ENCODE data around the gene SORBS1.
A peak's percentile ranks its signal among the peaks of the same experiment; 100 is the strongest.

SORBS1 gene

DNA sequence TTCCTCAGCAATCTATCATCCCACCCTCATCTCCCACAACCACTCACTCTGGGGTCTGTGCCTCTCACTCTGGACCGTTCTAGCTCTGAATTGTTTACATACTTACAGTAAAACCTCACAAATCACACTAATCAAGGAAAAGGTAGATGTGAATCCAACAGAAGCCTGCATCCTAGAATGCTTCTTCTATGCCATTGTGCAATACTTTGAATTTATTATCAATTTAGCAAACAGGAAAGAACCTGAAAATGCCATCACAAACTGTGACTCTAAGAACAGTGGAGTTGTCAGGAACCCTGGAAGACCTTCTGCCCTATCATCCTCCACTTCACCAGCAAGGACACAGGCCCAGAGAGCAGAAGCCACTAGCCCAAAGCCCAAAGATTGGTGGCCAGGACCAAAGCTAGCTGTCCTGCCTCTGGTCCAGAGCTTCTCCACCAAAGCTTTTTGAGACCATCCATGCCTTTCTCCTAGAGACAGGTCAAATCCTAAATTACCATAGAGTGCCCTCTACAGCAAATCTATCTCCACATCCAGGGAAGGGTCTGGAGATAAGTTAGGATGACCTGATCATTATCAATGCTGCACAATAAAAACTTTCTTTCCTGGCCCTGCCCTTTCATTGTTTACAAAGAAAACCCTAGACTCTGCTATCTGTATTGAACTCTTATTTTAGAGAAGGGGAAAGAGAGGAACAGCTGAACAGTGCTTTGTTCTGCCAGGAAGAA, 2.4 kb downstream of the SORBS1 start:
- H3K9ac ChIP-seq (ENCODE audit: low read depth in 1 of 2, low read length in 2 of 2): no peak overlapping the region
- H3K4me3 ChIP-seq (ENCODE audit: low read depth in 1 of 2, low read length in 2 of 2): peak overlapping the region in 1 of 2 donors; percentile 39
- no peaks in the 10 kb centered on the region for H3K36me3 ChIP-seq (ENCODE audit: control insufficient read depth in 1 of 2, insufficient read depth in 2 of 2, low read length in 2 of 2)

DNA sequence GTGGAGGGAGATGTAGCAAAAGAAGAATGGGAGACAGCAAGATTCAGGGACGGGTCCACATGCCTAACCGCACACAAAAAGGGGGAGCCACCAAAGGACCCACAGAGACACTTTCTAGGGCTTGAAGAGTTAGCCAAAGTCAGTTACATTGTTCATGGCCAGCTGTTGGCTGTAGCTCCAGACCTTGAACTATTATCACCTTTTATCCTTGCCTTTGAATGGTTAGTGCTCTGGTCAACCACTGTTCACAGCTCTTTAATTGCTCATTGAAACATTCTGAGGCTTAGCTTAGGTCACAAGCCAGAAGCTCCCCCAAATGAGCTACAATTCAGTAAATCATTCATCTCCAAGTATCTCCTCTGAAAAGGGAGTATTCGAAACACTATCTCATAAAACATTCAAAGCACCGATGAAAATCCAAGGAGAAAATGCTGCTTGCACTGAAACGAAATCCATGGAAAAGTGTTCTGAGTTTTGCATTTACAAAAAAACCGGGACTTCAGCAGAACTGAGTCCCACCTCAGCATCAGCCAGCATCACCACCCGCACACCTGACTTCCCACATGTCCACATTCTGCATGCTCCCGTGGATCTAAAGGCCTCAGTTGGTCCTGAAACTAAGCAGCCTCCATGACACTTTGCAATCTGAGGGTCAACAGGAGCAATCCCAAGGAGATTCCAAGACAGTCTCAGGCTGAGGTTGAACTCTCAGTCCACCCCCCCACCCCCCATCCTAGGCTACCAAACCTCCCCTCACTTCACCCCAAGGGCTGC, 4.0 kb downstream of the SORBS1 start:
- no peak overlapping the region for H3K4me3 ChIP-seq (ENCODE audit: low read depth in 1 of 2, low read length in 2 of 2)
- peaks cover 11% of the 10 kb centered on the region in 2 donors for H3K4me1 ChIP-seq (ENCODE audit: control insufficient read depth in 1 of 2, insufficient read depth in 2 of 2, low read length in 2 of 2)
- no peaks in the 10 kb centered on the region for H3K36me3 ChIP-seq (ENCODE audit: control insufficient read depth in 1 of 2, insufficient read depth in 2 of 2, low read length in 2 of 2)
- no peaks in the 10 kb centered on the region for H3K9me3 ChIP-seq (ENCODE audit: control insufficient read depth in 1 of 2, low read length in 2 of 2)
- no peak overlapping the region for H3K27ac ChIP-seq (ENCODE audit: low read depth, low read length)
- H3K9ac ChIP-seq (ENCODE audit: low read depth in 1 of 2, low read length in 2 of 2): no peak overlapping the region
- H3K27me3 ChIP-seq (ENCODE audit: control insufficient read depth in 1 of 2, insufficient read depth in 2 of 2, low read length in 2 of 2): no peaks in the 10 kb centered on the region

More for the DNA sequence above, 2.4 kb downstream of the SORBS1 start:
- Histone ChIP-seq H3K27ac (ENCODE audit: low read depth, low read length) (no peak overlapping the region), H3K4me1 (ENCODE audit: control insufficient read depth in 1 of 2, insufficient read depth in 2 of 2, low read length in 2 of 2) (peaks cover 13 to 15% of the 10 kb centered on the region in 2 donors), H3K9me3 (ENCODE audit: control insufficient read depth in 1 of 2, low read length in 2 of 2) (no peaks in the 10 kb centered on the region), H3K27me3 (ENCODE audit: control insufficient read depth in 1 of 2, insufficient read depth in 2 of 2, low read length in 2 of 2) (no peaks in the 10 kb centered on the region)

DNA sequence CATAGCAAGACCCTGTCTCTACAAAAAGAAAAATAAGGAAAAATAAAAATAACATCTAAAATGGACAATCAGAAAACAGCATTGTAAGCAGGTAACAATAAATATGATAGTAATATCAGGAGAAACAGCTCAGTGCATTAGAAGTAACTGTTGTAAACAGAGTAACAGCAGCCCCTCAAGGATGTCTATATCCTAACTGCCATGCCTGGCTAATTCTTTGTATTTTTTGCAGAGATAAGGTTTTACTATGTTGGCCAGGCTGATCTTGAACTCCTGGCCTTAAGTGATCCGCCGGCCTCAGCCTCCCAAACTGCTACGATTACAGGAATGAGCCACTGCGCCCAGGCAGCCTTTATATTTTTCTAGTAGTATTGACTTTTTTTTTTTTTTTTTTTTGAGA, 7.5 kb downstream of the SORBS1 start:
- peaks cover 0 to 7% of the 10 kb centered on the region in 2 donors for H3K4me1 ChIP-seq (ENCODE audit: control insufficient read depth in 1 of 2, insufficient read depth in 2 of 2, low read length in 2 of 2)

DNA sequence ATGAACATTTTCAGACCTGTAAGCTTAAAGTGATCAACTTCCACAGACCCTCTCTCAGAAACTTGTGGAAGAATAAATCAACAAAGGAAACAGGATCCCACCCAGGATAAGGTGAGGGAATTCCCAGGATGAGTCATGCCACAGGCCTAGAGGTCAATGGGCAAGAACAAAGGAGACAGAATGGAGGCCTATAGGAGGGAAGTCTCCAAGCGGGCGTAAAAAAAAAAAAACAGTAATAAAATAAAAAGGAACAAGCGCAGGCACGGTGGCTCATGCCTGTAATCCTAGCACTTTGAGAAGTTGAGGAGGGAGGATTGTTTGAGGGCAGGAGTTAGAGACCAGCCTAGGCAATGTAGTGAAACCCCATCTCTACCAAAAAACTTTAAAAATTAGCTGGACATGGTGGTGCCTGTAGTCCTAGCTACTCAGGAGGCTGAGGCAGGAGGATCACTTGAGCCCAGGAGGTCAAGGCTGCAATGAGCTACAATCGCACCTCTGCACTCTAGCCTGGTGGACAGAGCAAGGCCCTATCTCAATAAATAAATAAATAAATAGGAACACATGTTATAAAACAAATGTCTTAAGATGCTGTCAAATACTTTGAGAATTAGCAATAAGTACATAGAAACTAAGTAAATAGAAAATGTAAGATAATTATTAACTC, 8.4 kb downstream of the SORBS1 start:
- Histone ChIP-seq H3K9ac (ENCODE audit: low read depth in 1 of 2, low read length in 2 of 2) (no peak overlapping the region), H3K27ac (ENCODE audit: low read depth, low read length) (no peak overlapping the region), H3K4me3 (ENCODE audit: low read depth in 1 of 2, low read length in 2 of 2) (no peak overlapping the region), H3K9me3 (ENCODE audit: control insufficient read depth in 1 of 2, low read length in 2 of 2) (no peaks in the 10 kb centered on the region), H3K4me1 (ENCODE audit: control insufficient read depth in 1 of 2, insufficient read depth in 2 of 2, low read length in 2 of 2) (peaks cover 0 to 7% of the 10 kb centered on the region in 2 donors), H3K36me3 (ENCODE audit: control insufficient read depth in 1 of 2, insufficient read depth in 2 of 2, low read length in 2 of 2) (no peaks in the 10 kb centered on the region), H3K27me3 (ENCODE audit: control insufficient read depth in 1 of 2, insufficient read depth in 2 of 2, low read length in 2 of 2) (no peaks in the 10 kb centered on the region)

More for the DNA sequence above, 7.5 kb downstream of the SORBS1 start:
- no peak overlapping the region for H3K27ac ChIP-seq (ENCODE audit: low read depth, low read length)
- H3K9ac ChIP-seq (ENCODE audit: low read depth in 1 of 2, low read length in 2 of 2): no peak overlapping the region
- H3K36me3 ChIP-seq (ENCODE audit: control insufficient read depth in 1 of 2, insufficient read depth in 2 of 2, low read length in 2 of 2): no peaks in the 10 kb centered on the region
- no peak overlapping the region for H3K4me3 ChIP-seq (ENCODE audit: low read depth in 1 of 2, low read length in 2 of 2)
- no peaks in the 10 kb centered on the region for H3K27me3 ChIP-seq (ENCODE audit: control insufficient read depth in 1 of 2, insufficient read depth in 2 of 2, low read length in 2 of 2)
- no peaks in the 10 kb centered on the region for H3K9me3 ChIP-seq (ENCODE audit: control insufficient read depth in 1 of 2, low read length in 2 of 2)

DNA sequence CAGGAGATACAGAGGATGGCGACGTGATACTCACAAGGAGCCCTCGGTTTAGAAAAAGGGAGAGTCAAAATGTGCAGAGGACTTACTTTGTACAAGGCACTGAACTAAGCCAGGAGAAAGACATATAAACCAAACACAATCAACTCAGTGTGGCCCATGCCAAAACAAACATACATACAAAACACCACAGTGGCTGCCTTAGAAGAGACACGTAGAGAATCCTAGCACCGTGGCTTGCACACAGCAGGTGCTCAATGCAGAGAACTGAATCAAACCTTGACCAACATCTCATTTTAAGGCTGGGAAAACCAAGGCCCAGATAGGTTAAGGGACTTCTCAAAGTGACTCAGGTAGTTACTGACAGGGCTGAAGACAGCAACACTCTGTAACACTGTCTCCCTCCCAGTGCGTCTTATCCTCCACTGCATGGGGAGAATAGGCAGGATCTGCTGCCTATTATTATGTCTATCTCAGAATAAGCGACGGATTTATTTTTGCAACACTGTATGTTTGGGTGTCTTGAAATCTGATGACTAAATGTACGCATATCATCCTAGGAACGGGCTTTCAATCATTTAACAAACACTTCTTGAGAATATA, 11.0 kb downstream of the SORBS1 start:
- Histone ChIP-seq H3K27ac (ENCODE audit: low read depth, low read length) (no peak overlapping the region), H3K9ac (ENCODE audit: low read depth in 1 of 2, low read length in 2 of 2) (no peak overlapping the region), H3K4me1 (ENCODE audit: control insufficient read depth in 1 of 2, insufficient read depth in 2 of 2, low read length in 2 of 2) (peaks cover 0 to 7% of the 10 kb centered on the region in 2 donors), H3K4me3 (ENCODE audit: low read depth in 1 of 2, low read length in 2 of 2) (no peak overlapping the region), H3K9me3 (ENCODE audit: control insufficient read depth in 1 of 2, low read length in 2 of 2) (no peaks in the 10 kb centered on the region), H3K36me3 (ENCODE audit: control insufficient read depth in 1 of 2, insufficient read depth in 2 of 2, low read length in 2 of 2) (no peaks in the 10 kb centered on the region), H3K27me3 (ENCODE audit: control insufficient read depth in 1 of 2, insufficient read depth in 2 of 2, low read length in 2 of 2) (no peaks in the 10 kb centered on the region)

DNA sequence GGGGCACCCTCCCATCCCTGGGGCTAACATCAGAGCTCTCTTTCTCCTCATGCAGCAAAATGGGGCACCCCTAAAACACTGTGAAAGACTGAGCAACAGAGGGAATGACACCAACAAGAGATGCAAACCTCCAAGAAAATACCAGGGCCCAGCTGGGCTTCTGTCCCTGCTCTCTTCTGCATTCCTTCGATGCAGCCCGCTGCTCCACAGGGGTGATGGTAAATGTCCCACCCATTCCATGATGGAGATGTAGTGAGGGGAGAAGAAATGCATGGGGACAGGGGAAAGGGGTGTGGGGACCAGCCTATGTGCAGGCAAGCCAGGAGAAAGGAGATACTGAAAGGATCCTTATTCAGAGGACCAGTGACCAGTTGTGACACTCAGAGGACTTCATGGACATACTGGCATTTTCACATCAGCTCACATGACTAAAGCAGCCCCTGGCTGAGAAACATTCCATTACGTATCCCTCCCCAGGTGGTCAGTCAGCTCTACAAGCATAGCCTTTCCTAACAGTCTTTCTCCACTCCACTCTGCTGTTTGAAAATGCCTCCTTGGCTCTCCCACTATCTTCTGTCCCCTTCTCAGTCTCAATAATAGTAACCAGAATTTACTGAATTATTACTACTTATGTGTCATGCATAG, 13.3 kb downstream of the SORBS1 start:
- Histone ChIP-seq H3K36me3 (ENCODE audit: control insufficient read depth in 1 of 2, insufficient read depth in 2 of 2, low read length in 2 of 2) (no peaks in the 10 kb centered on the region), H3K27ac (ENCODE audit: low read depth, low read length) (no peak overlapping the region), H3K4me3 (ENCODE audit: low read depth in 1 of 2, low read length in 2 of 2) (no peak overlapping the region), H3K27me3 (ENCODE audit: control insufficient read depth in 1 of 2, insufficient read depth in 2 of 2, low read length in 2 of 2) (no peaks in the 10 kb centered on the region), H3K9ac (ENCODE audit: low read depth in 1 of 2, low read length in 2 of 2) (no peak overlapping the region), H3K4me1 (ENCODE audit: control insufficient read depth in 1 of 2, insufficient read depth in 2 of 2, low read length in 2 of 2) (peaks cover 12 to 17% of the 10 kb centered on the region in 2 donors), H3K9me3 (ENCODE audit: control insufficient read depth in 1 of 2, low read length in 2 of 2) (no peaks in the 10 kb centered on the region)

DNA sequence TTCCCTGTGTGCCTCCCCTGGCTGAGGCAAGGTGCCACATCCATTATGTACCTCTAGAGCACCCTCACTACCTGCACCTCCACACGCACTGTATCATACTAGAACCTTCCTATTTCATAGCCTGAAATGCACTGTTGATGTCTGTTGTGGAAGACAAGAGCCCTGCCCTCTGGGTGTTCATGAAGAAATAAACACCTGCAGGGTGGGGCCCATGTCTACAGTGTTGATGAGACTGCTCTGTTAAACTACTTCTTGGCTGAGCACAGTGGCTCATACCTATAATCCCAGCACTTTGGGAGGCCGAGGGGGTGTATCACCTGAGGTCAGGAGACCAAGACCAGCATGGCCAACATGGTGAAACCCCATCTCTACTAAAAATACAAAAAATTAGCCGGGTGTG, 14.0 kb downstream of the SORBS1 start:
- Histone ChIP-seq H3K9me3 (ENCODE audit: control insufficient read depth in 1 of 2, low read length in 2 of 2) (no peaks in the 10 kb centered on the region), H3K4me3 (ENCODE audit: low read depth in 1 of 2, low read length in 2 of 2) (no peak overlapping the region), H3K36me3 (ENCODE audit: control insufficient read depth in 1 of 2, insufficient read depth in 2 of 2, low read length in 2 of 2) (no peaks in the 10 kb centered on the region), H3K27ac (ENCODE audit: low read depth, low read length) (no peak overlapping the region), H3K9ac (ENCODE audit: low read depth in 1 of 2, low read length in 2 of 2) (no peak overlapping the region), H3K27me3 (ENCODE audit: control insufficient read depth in 1 of 2, insufficient read depth in 2 of 2, low read length in 2 of 2) (no peaks in the 10 kb centered on the region), H3K4me1 (ENCODE audit: control insufficient read depth in 1 of 2, insufficient read depth in 2 of 2, low read length in 2 of 2) (peaks cover 16 to 20% of the 10 kb centered on the region in 2 donors)

DNA sequence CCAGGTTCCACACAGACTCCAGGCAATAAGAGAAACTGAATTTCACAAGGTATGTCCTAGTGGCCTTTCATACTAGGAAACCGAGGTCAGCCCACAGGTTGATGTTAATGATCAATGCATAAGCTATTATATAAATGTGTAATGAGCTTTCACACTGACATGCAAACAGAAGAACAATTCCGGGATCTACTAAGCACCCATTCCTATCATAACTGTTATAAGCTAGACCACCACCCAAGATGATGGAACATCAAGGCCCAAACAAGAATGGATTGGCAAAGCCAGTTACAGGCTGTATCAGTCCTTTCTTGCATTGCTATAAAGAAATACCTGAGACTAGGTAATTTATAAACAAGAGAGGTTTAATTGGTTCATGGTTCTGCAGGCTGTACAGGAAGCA, 15.2 kb downstream of the SORBS1 start:
- Histone ChIP-seq H3K27ac (ENCODE audit: low read depth, low read length) (no peak overlapping the region), H3K36me3 (ENCODE audit: control insufficient read depth in 1 of 2, insufficient read depth in 2 of 2, low read length in 2 of 2) (no peaks in the 10 kb centered on the region), H3K4me1 (ENCODE audit: control insufficient read depth in 1 of 2, insufficient read depth in 2 of 2, low read length in 2 of 2) (peaks cover 16 to 23% of the 10 kb centered on the region in 2 donors), H3K9ac (ENCODE audit: low read depth in 1 of 2, low read length in 2 of 2) (no peak overlapping the region), H3K27me3 (ENCODE audit: control insufficient read depth in 1 of 2, insufficient read depth in 2 of 2, low read length in 2 of 2) (no peaks in the 10 kb centered on the region), H3K4me3 (ENCODE audit: low read depth in 1 of 2, low read length in 2 of 2) (no peak overlapping the region), H3K9me3 (ENCODE audit: control insufficient read depth in 1 of 2, low read length in 2 of 2) (no peaks in the 10 kb centered on the region)

DNA sequence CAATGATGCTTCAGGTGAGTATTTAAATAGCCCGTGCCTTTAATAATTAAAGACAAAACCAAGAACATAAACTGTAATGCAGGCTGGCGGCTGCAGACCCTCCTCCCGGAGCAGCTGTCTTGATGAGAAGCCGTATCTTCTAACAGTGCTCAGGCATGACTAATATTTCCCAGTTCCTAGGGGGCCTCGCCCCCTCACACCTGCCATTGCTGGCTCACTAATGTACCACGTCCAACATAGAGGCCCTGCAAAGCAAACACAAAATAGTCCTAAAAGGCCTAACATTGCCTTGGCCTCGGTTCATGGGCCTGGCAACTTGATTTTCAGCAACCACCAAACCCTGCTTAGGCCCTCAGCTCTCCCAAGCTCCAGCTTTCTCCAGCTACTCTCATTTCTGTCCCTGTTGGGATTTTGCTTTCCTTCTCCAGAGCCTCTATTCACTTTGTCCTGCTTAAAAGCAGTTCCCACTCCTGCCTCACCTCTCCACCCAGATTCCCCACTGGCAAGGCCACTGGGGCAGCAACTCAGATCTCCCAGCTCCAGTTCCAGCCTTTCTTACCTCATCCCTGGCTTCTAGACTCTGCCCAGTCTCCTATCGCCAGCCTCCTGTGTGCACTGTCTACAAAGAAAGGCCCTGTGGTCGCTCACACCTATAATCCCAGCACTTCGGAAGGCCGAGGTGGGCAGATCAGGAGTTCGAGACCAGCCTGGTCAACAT, 16.2 kb downstream of the SORBS1 start:
- no peak overlapping the region for H3K27ac ChIP-seq (ENCODE audit: low read depth, low read length)
- no peak overlapping the region for H3K9ac ChIP-seq (ENCODE audit: low read depth in 1 of 2, low read length in 2 of 2)

More for the DNA sequence above, 16.2 kb downstream of the SORBS1 start:
- no peak overlapping the region for H3K4me3 ChIP-seq (ENCODE audit: low read depth in 1 of 2, low read length in 2 of 2)
- H3K27me3 ChIP-seq (ENCODE audit: control insufficient read depth in 1 of 2, insufficient read depth in 2 of 2, low read length in 2 of 2): no peaks in the 10 kb centered on the region
- H3K4me1 ChIP-seq (ENCODE audit: control insufficient read depth in 1 of 2, insufficient read depth in 2 of 2, low read length in 2 of 2): peaks cover 23 to 28% of the 10 kb centered on the region in 2 donors
- H3K9me3 ChIP-seq (ENCODE audit: control insufficient read depth in 1 of 2, low read length in 2 of 2): no peaks in the 10 kb centered on the region
- no peaks in the 10 kb centered on the region for H3K36me3 ChIP-seq (ENCODE audit: control insufficient read depth in 1 of 2, insufficient read depth in 2 of 2, low read length in 2 of 2)
